ENCODE data around the gene PRADC1.

GRCh38 chr2:73260338-73260984 lies 27.4 kb upstream of the PRADC1 start:
- TF ChIP-seq TAF1 (IDR thresholded peaks at IDR 0.05; ENCODE audit: low read depth) (no peak), EGR1 (IDR thresholded peaks at IDR 0.05) (no peak), TEAD4 (IDR thresholded peaks at IDR 0.05) (no peak), ZBTB7A (IDR thresholded peaks at IDR 0.05; ENCODE audit: low read depth) (no peak), CEBPB (IDR thresholded peaks at IDR 0.05) (no peak), CREB1 (IDR thresholded peaks at IDR 0.05; ENCODE audit: low read depth) (no peak)
